Left lung (tissue), 10 donors: ENCODE results near the gene AP3B2. TPM values are rescaled to one million over a fixed set of nuclear protein-coding genes. Genes with fewer than 3 reads are reported as not detected.

Experiments used
- ATAC-seq: fragments of 200-7000 bp; cut with Tn5 transposase; one replicate; pipeline ENCODE4 v1.9.1; 2020; ENCODE audit warnings: moderate library complexity
- DNase-seq, 4 donors: peaks; one replicate each; pipeline ENCODE4 v3.0.0-alpha.2; 2013 to 2020
- H3K27ac ChIP-seq, 2 donors: fragments of 200-600 bp; sonication (generic) in 1 of 2; one replicate each; pipeline versions ENCODE4 v1.5.0 to v1.8.0; 2020 to 2021
- H3K27me3 ChIP-seq, 2 donors: fragments of 200-600 bp; sonication (generic) in 1 of 2; one replicate each; pipeline versions ENCODE4 v1.5.0 to v1.8.0; 2020 to 2021
- H3K36me3 ChIP-seq, 2 donors: fragments of 200-600 bp; sonication (generic) in 1 of 2; one replicate each; pipeline versions ENCODE4 v1.5.0 to v1.8.0; 2020 to 2021
- H3K4me1 ChIP-seq, 2 donors: fragments of 200-600 bp; one replicate each; pipeline ENCODE4 v1.8.0; 2021
- H3K4me3 ChIP-seq, 2 donors: fragments of 200-600 bp; sonication (generic) in 1 of 2; one replicate each; pipeline versions ENCODE4 v1.5.0 to v1.8.0; 2020 to 2021; ENCODE audit warnings: mild to moderate bottlenecking in 1 of 2
- H3K9me3 ChIP-seq, 2 donors: fragments of 200-600 bp; sonication (generic) in 1 of 2; one replicate each; pipeline versions ENCODE4 v1.5.0 to v1.8.0; 2020 to 2021
- CTCF ChIP-seq, 2 donors: fragments of 200-600 bp; sonication (generic) in 1 of 2; IDR thresholded peaks; one replicate each; pipeline versions ENCODE4 v1.5.0 to v1.8.0; 2021; ENCODE audit warnings: antibody characterized with exemption in 2 of 2
- intact Hi-C, 2 donors: fragments of 100-400 bp; cut with DNase I; formaldehyde crosslinking; loops; one replicate each; pipeline versions ENCODE4 v1.11.2 to v1.14.2; 2022
- polyA plus RNA-seq, 6 donors: library from polyadenylated mRNA; unstranded; fragments of 120-200 nt; gene quantifications; one replicate each; pipeline ENCODE4 v1.2.1, GENCODE V29; 2013; ENCODE audit not compliant: insufficient read length in 6 of 6
- total RNA-seq, 2 donors: library from RNA; stranded (reverse); fragmentation: NEBNext Ultra II Directional; extraction: Animal tissue kit (Norgen Biotek cat#: 25700); gene quantifications; one replicate each; pipeline ENCODE4 v1.2.1, GENCODE V29; 2021
- donor health status: DM: no; HTN: yes; CAD: no.
- donor health status: DM: no; HTN: no; CAD: no.

Gene AP3B2
- total and polyA plus RNA-seq, 8 donors = 0.82 to 3.0 (median 2.1) TPM

DNA sequence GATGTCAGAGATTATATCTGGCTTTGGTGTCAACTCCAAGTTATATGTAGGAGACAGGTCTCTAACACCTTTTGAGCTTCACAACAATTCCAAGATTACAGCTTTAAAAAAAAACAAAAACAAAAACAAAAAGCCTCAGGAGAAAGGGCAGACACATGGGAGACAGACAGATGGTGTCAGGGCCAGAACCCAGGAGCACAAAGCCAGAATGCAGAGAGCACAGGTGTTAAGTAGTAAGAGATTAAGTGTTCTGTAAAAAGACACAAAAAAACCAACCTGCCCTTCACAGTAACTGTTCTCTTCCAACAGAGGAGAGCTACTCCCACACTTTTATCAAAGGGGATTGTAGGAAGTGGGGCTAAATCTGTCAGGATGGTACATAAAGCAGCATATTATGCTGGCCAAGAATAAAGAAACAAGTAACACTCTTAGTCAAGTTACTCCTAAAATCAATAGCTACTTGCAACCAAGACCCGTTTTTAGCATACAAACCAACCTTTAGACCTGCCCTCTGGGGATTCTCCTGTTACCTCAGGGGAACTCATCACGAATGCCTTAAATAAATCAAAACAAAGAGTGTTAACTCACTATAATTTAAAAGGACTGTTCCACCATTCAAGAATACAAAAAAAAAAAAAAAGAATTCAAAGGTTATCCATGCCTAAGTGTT, 68.4 kb downstream of the AP3B2 start:
- H3K27me3 ChIP-seq = peaks cover 23 to 91% of the 10 kb centered on the region in 2 donors
- TF ChIP-seq CTCF (IDR thresholded peaks at IDR 0.05) = no peak
- no peak for ATAC-seq

GRCh38 chr15:82640672-82641071, 69.0 kb downstream of the AP3B2 start:
- Histone ChIP-seq H3K4me1 (no peaks in the 10 kb centered on the region), H3K27ac (no peak overlapping the region), H3K27me3 (peaks cover 18 to 91% of the 10 kb centered on the region in 2 donors), H3K36me3 (no peaks in the 10 kb centered on the region), H3K9me3 (no peaks in the 10 kb centered on the region), H3K4me3 (no peak overlapping the region)
- no peak for TF ChIP-seq CTCF (IDR thresholded peaks at IDR 0.05)
- intact Hi-C loops = no loop called here
- DNase-seq (no peak), ATAC-seq (no peak)

More for the DNA sequence above, 68.4 kb downstream of the AP3B2 start:
- no peaks in the 10 kb centered on the region for H3K9me3 ChIP-seq
- no peak overlapping the region for H3K4me3 ChIP-seq
- DNase-seq = no peak
- intact Hi-C loops = no loop called here
- H3K27ac ChIP-seq = no peak overlapping the region
- no peaks in the 10 kb centered on the region for H3K4me1 ChIP-seq
- H3K36me3 ChIP-seq = no peaks in the 10 kb centered on the region

DNA sequence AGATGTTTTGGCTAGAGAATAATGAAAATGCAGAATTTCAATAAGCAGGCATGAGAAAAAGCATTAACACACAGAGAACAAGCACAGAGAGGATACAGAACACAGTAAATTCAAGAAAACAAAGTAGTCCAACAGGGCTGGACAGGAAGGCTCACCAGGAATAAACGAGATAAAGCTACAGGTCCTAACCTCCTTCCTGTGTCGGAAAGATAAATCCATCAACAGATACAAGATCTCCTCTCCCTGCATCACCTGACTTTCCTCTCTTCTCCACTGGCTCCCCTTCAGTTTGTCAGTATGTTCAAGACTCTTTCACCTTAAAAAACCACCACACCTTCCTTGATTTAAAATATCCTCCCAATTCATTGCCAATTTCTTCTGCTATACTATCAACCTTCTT, 73.9 kb downstream of the AP3B2 start:
- no peak for TF ChIP-seq CTCF (IDR thresholded peaks at IDR 0.05)
- Histone ChIP-seq H3K9me3 (no peaks in the 10 kb centered on the region), H3K4me3 (no peak overlapping the region), H3K4me1 (no peaks in the 10 kb centered on the region), H3K27ac (no peak overlapping the region), H3K27me3 (peaks cover 0 to 56% of the 10 kb centered on the region in 2 donors), H3K36me3 (no peaks in the 10 kb centered on the region)
- intact Hi-C loops = no loop called here
- ATAC-seq (no peak), DNase-seq (no peak)

GRCh38 chr15:82630033-82630432, 79.6 kb downstream of the AP3B2 start:
- intact Hi-C loops = no loop called here
- no peak overlapping the region for H3K27ac ChIP-seq
- H3K27me3 ChIP-seq = peaks cover 0 to 26% of the 10 kb centered on the region in 2 donors
- H3K4me3 ChIP-seq = no peak overlapping the region
- H3K9me3 ChIP-seq = no peaks in the 10 kb centered on the region
- H3K4me1 ChIP-seq = no peaks in the 10 kb centered on the region
- H3K36me3 ChIP-seq = no peaks in the 10 kb centered on the region
- TF ChIP-seq CTCF (IDR thresholded peaks at IDR 0.05) = no peak
- ATAC-seq (no peak), DNase-seq (no peak)

DNA sequence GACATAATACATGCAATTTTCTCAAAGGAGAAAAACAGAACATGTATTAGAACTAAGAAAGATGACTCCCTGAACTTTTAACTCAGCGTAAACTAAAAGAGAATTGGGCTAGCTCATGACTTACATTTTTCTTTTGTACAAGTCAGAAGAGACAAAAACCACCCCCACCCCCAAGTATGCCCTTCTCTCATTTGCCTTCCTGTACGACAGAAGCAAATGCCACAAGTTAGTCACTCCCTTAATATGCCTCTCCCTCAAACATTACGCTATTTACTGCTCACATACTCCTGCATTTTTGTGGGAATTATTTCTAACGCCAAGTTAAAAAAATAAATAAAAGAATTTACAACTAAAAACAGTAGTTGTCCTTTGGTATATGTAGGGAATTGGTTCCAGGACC, 84.5 kb downstream of the AP3B2 start:
- Histone ChIP-seq H3K4me1 (no peaks in the 10 kb centered on the region), H3K27ac (no peak overlapping the region), H3K9me3 (no peaks in the 10 kb centered on the region), H3K4me3 (no peak overlapping the region), H3K36me3 (no peaks in the 10 kb centered on the region), H3K27me3 (peaks cover 0 to 20% of the 10 kb centered on the region in 2 donors)
- intact Hi-C loops = no loop called here
- TF ChIP-seq CTCF (IDR thresholded peaks at IDR 0.05) = no peak
- DNase-seq = no peak
- ATAC-seq = no peak
